Measurements from ENCODE around the gene ZSWIM6.

Gene ZSWIM6

GRCh38 chr5:61590473-61590872, 258.4 kb downstream of the ZSWIM6 start:
- TF ChIP-seq CTCF (IDR thresholded peaks at IDR 0.05): no peak

GRCh38 chr5:61591859-61592258, 259.8 kb downstream of the ZSWIM6 start:
- no peak for TF ChIP-seq CTCF (IDR thresholded peaks at IDR 0.05)

GRCh38 chr5:61595426-61595825, 263.4 kb downstream of the ZSWIM6 start:
- no peak for TF ChIP-seq CTCF (IDR thresholded peaks at IDR 0.05)
